ENCODE results near the gene TSPEAR. TPM values are rescaled to one million over a fixed set of nuclear protein-coding genes. Genes with fewer than 3 reads are reported as not detected.

TSPEAR gene
- polyA plus RNA-seq, 1 of the 3 experiments (the other 2 are of a cell fraction) = 0.08 TPM

GRCh38 chr21:44471341-44471740 lies 240.0 kb downstream of the TSPEAR start (continued):
- no peak for TF ChIP-seq NRF1 (IDR thresholded peaks at IDR 0.05; ENCODE audit: low read depth, low read length)
- no peak for TF ChIP-seq EZH2phosphoT487 (IDR thresholded peaks at IDR 0.05; ENCODE audit: borderline replicate concordance, low read depth)

- H3K79me2 ChIP-seq (ENCODE audit: insufficient read depth) = no peaks in the 10 kb centered on the region
- H3K4me3 ChIP-seq (ENCODE audit: low read depth in 2 of 2, low read length in 1 of 2) = no peak overlapping the region
- no peaks in the 10 kb centered on the region for H3F3A ChIP-seq (replicated peaks; ENCODE audit: insufficient read depth)
- H3K9me2 ChIP-seq = no peaks in the 10 kb centered on the region
- WGBS (ENCODE audit: low lambda C conversion rate) = no CpG with 5 or more reads among the region's 15 CpGs
- no peaks in the 10 kb centered on the region for H4K20me1 ChIP-seq (ENCODE audit: insufficient read depth)
- no peaks in the 10 kb centered on the region for H3K27me3 ChIP-seq (ENCODE audit: insufficient read depth)
- H2AFZ ChIP-seq (ENCODE audit: low read depth) = no peak overlapping the region
- ChIA-PET CTCF (no interaction called here), POLR2A (no interaction called here)
- no peak for DNase-seq
- H3K9me3 ChIP-seq = no peaks in the 10 kb centered on the region
- no peak overlapping the region for H3K9ac ChIP-seq
- H3K36me3 ChIP-seq (replicated peaks in 1 of 2; ENCODE audit: control insufficient read depth in 1 of 2, insufficient read depth in 2 of 2, low read length in 1 of 2) = no peaks in the 10 kb centered on the region
- H3K4me1 ChIP-seq (ENCODE audit: control insufficient read depth in 1 of 2, insufficient read depth in 2 of 2, low read depth in 1 of 2, low read length in 1 of 2) = no peaks in the 10 kb centered on the region
- H3K4me2 ChIP-seq = no peak overlapping the region
- no peak overlapping the region for H3K27ac ChIP-seq (ENCODE audit: low read depth in 2 of 2, low read length in 1 of 2)
- TF ChIP-seq ZBTB33 (IDR thresholded peaks at IDR 0.05; ENCODE audit: borderline replicate concordance, low read depth) (no peak), CTCF (IDR thresholded peaks at IDR 0.05) (no peak)
Observed at GRCh38 chr21:44467859-44468195, 243.5 kb downstream of the TSPEAR start.

- no peaks in the 10 kb centered on the region for H4K20me1 ChIP-seq (ENCODE audit: insufficient read depth)
- no peaks in the 10 kb centered on the region for H3K79me2 ChIP-seq (ENCODE audit: insufficient read depth)
- POLR2A ChIA-PET = no interaction called here
- H3K9me2 ChIP-seq = no peaks in the 10 kb centered on the region
- no peak overlapping the region for H3K27ac ChIP-seq (ENCODE audit: low read depth in 2 of 2, low read length in 1 of 2)
- CTCF ChIA-PET = no interaction called here
- no peak overlapping the region for H3K4me2 ChIP-seq
- no peaks in the 10 kb centered on the region for H3K4me1 ChIP-seq (ENCODE audit: control insufficient read depth in 1 of 2, insufficient read depth in 2 of 2, low read depth in 1 of 2, low read length in 1 of 2)
- H3K27me3 ChIP-seq (ENCODE audit: insufficient read depth) = no peaks in the 10 kb centered on the region
- no peak for DNase-seq
- H3K4me3 ChIP-seq (ENCODE audit: low read depth in 2 of 2, low read length in 1 of 2) = no peak overlapping the region
- 68% methylated on average over 16 of the region's 36 CpGs for WGBS (ENCODE audit: low lambda C conversion rate)
- TF ChIP-seq EZH2phosphoT487 (IDR thresholded peaks at IDR 0.05; ENCODE audit: borderline replicate concordance, low read depth) = no peak
- TF ChIP-seq FOXM1 (IDR thresholded peaks at IDR 0.05; ENCODE audit: low read depth) = no peak
- no peak for TF ChIP-seq MEF2A (IDR thresholded peaks at IDR 0.05; ENCODE audit: borderline replicate concordance, low read depth)
- TF ChIP-seq GABPA (IDR thresholded peaks at IDR 0.05; ENCODE audit: low read depth) = no peak
- TF ChIP-seq FOXJ3 (CRISPR knock-in tag; IDR thresholded peaks at IDR 0.05) = no peak
- no peak for TF ChIP-seq EP300 (IDR thresholded peaks at IDR 0.05; ENCODE audit: borderline replicate concordance in 1 of 2, low read depth in 1 of 2, low read length in 1 of 2)
- no peaks in the 10 kb centered on the region for H3K9me3 ChIP-seq
- H3F3A ChIP-seq (replicated peaks; ENCODE audit: insufficient read depth) = no peaks in the 10 kb centered on the region
- H3K36me3 ChIP-seq (replicated peaks in 1 of 2; ENCODE audit: control insufficient read depth in 1 of 2, insufficient read depth in 2 of 2, low read length in 1 of 2) = no peaks in the 10 kb centered on the region
- H3K9ac ChIP-seq = no peak overlapping the region
- no peak overlapping the region for H2AFZ ChIP-seq (ENCODE audit: low read depth)
Observed at GRCh38 chr21:44466996-44467858, 244.1 kb downstream of the TSPEAR start.

Measured in SK-N-SH (cell line).